Stimulated activated CD8-positive, alpha-beta memory T cell treated with anti-CD3 and anti-CD28 coated beads, Interleukin-15, amount 100 ng/mL, for 1 hour (primary cell): ENCODE measurements around the gene LMO3.

ENCODE experiments used
- DNase-seq: peaks from one replicate; pipeline ENCODE4 v3.0.0-alpha.2; 2020; ENCODE audit warnings: low read depth

Gene LMO3

DNA sequence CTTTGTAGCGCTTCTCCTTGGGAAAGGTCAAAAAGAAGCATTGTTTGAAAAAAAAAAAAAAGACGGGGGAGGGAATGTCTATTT, at the start of gene LMO3:
TSS of gene LMO3 (minus strand) at position 46 of the 84 bp plus-strand sequence. CDS start 5,302 bp downstream, outside the sequence.
- no peak for DNase-seq

- DNase-seq, result no peak
Measured at GRCh38 chr12:16636435-16637055, 30.6 kb upstream of the LMO3 start.

DNA sequence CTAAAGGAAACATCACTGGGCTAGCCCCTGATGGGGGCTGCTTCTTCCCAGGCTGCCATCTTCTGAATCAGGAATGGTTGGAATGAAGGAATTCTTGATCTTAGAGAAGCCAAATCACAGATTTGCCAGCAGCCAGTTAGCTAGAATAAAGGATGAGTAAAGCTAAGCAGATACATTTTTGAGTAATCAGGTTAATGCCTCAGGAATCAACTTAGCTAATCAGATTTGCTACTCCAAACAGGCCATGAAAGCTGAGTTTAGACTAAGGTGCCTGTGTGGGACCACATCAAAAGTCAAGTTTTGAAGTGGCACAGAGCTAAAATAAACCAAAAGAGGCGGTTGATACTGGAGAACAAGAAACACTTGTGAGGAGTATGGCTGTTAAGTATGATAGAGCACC, 28.8 kb upstream of the LMO3 start:
- DNase-seq, result no peak

DNA sequence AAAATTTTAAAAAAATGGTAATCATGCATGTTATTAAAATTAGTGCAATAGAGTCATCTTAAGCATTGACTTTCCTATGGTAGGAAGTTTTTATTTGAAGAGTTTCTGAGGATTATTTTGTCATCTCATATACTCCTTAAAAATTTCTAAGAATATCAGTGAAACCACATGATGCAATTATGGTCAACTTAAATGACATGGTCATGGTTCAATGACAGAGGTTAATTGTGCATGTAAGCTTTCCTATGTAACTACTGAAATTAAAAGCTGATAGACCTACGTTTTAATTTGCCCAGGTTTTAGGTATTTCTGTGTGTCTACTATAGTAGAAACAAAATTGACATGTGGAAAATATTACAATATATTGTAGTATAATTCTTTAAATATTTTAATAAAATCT, 21.0 kb upstream of the LMO3 start:
- DNase-seq, result no peak

DNA sequence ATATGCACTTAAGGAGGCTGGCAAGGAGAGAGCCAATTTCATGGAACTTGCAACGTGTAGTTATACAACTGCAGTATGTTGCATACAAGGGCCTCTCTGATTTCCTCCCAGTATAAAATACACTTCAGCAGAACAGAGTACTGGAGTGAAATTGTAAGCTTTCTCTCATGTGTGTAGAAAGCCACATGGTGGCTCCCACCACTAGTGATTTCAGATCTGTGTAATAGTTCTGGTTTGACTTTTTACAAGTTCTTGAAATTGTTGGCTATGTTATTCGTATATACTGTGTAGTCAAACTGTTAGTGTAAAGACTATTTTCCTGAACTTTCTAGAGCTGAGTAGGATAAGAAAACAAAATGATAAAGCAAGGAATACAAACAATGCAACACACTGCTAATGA, 16.4 kb upstream of the LMO3 start:
- DNase-seq, result no peak

GRCh38 chr12:16619537-16619936, 13.6 kb upstream of the LMO3 start:
- no peak for DNase-seq

DNA sequence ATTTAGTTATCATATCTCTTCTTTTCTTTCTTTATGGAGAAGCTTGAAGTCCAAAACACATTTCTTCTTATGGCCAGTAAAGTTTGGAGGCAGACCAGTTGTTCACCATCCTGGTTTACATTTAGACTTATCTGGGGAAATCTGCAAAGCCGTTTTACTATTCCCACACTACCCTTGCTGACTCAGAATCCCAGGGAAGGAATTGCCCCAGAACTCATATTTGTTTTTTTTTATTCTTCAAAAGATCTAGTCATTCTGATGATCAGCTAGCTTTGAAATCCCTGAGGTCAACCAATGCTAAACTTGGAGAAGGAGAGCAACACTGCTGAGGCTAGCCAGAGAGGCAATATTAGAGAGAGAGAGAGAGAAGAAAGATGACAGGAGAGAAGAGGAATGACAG, 12.3 kb upstream of the LMO3 start:
- no peak for DNase-seq

- DNase-seq, result no peak
Measured at GRCh38 chr12:16613199-16613598, 7.2 kb upstream of the LMO3 start.

- no peak for DNase-seq
Measured at GRCh38 chr12:16612647-16613046, 6.7 kb upstream of the LMO3 start.

DNA sequence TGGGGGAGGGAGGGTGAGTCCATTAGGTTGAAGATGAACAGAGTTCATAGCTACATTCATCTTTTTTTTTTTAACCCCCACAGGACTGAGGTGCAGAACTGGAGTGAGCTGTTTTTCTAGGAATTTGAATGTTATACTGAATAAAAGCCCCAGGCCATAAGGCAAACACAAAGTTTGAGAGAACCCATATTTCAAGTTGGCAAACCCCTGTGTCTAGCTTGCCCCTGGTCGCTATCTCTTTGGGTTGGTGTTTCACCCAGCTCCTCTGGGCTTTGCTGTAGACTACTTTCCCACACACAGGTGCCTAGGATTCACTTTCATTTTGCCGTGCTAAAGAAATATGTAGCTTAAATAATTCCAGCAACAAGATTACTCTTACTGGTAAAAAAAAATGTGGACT, 5.2 kb upstream of the LMO3 start:
- no peak for DNase-seq

- no peak for DNase-seq
Measured at GRCh38 chr12:16610743-16611142, 4.8 kb upstream of the LMO3 start.

GRCh38 chr12:16610001-16610585, 4.1 kb upstream of the LMO3 start:
- no peak for DNase-seq

- no peak for DNase-seq
Measured at GRCh38 chr12:16608946-16609539, 3.1 kb upstream of the LMO3 start.

DNA sequence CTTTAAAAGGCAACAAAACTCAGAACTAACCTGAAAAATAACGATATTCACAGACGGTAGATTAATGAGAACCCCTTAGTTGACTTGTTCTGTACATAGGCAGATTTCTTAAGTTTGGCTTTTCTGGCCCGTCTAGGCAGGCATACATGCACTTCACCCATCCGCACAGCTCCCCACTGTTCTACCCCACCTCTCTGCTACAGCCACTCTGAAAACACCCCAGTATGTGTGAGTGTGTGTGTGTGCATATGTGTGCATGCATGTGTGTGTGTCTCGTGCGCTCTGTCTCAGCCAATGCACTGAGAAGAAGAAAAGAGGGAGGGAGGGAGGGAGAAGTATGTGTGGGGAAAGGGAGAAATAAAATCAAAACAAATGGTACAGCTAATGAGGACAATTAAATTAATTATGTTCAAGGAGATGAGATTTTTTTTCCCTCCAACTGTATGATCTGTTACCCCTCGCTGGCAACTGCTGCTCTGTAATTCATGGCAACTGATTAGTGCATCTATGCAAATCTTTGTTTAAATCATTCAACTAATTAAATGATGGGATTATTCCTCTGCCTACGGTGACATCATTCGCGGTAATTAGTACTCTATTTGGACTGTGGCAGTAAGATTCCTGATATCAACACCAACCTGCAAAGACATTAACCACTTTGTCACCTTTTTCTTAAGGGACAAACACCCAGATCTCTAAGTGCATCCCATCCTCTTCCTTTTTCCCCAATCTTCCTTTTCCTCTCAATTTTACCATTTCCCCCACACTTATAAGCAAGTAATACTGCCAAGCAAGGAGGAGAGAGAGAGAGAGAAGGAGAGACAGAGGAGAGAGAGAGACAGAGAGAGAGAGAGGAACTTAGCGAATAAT, 2.2 kb upstream of the LMO3 start:
- DNase-seq, result no peak

DNA sequence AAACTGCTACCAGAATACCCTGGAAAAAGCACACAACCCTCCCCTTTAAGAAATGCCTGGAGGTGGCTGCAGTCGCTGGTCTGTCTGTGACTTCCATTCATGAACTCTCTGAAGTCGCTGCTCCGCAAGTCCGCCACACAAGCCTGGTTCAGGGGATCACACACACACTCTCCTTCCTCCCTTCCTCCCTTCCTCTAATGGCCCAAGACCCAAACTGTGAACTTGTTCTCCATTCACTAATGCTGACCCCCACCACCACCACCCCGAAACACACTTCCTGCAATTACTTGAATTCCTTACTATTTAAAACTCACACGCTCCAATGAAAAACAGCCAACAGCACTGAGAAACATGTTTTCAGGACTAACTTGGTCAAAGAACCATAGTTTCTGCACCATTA, 1.0 kb upstream of the LMO3 start:
- DNase-seq, result no peak

- DNase-seq, result no peak
Measured at GRCh38 chr12:16606201-16606849, 363 bp upstream of the LMO3 start.

DNA sequence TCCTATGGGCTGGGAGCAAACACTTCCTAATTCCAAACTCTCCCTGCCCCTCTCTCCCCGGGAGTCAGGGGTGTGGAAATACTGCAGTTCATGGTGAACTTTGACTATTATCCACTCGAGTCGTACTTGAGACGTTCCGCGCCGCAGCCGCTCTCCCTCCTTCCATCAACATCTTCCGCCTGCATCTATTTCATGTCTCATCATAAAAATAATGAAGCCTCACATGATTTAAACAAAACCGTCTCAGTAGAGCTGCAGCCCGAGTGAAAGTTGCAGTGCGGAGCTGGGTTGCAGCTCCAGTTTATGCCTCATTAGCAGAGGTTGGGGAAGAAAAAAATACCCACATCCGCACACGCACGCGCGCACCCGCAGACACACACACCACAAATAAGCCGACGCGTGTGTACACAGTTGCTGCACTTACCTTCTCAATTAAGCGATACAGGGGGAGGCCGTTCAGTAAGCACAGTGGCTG, 283 bp downstream of the LMO3 start:
- no peak for DNase-seq

- no peak for DNase-seq
Measured at GRCh38 chr12:16604596-16605252, 1.2 kb downstream of the LMO3 start.

GRCh38 chr12:16603916-16604575, 1.9 kb downstream of the LMO3 start:
- DNase-seq, result no peak

- no peak for DNase-seq
Measured at GRCh38 chr12:16603260-16603915, 2.6 kb downstream of the LMO3 start.

DNA sequence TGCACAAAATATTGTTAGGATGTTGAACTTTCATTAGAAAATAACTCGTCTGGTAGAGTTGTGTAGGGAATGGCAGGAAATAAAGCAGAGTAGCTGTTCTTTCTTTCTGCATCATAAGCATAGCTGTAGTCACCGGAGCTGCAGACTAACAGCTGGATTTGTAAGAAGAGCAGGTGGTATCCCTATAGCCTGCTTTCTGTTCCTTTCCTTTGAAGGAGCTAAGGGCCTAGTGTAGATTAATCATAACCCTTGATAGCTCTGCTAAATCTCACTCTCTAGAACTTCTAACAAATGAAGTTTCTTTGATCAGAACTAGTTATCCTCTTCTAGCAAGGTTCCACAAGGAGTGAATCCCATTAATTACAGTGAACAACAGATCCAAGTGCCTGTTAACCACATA, 3.5 kb downstream of the LMO3 start:
- DNase-seq, result no peak
